NB4 (cell line): ENCODE data around the gene IL1R2.

Source experiments
- CTCF ChIP-seq: IDR thresholded peaks from one replicate; pipeline ENCODE4 v1.5.1; 2012; ENCODE audit warnings: low read depth, low read length
- POLR2A ChIP-seq: IDR thresholded peaks from 2 replicates; pipeline ENCODE4 v1.6.1; 2011; ENCODE audit warnings: mild to moderate bottlenecking; ENCODE audit not compliant: insufficient read length; ENCODE audit errors: extremely low read depth

GRCh38 chr2:101970901-101971300, 20.9 kb upstream of the IL1R2 start:
- TF ChIP-seq CTCF (no peak), POLR2A (no peak)
